Activated T-helper 17 cell treated with anti-CD3 and anti-CD28 coated beads, Interleukin-2, amount 50 U/mL, for 72 hours (primary cell): ENCODE data around the gene CTNNA3. TPM values are rescaled to one million over a fixed set of nuclear protein-coding genes. Genes with fewer than 3 reads are reported as not detected.

Experiments used
- ATAC-seq: fragments of 150-1000 bp; cut with Tn5 transposase; replicated peaks from 2 replicates; pipeline ENCODE4 v1.10.0; 2021; ENCODE audit warnings: mild to moderate bottlenecking, moderate library complexity
- H3K27ac Mint-ChIP-seq: one replicate; pipeline ENCODE4 v1.8.0; 2022; ENCODE audit warnings: mixed read lengths
- H3K27me3 Mint-ChIP-seq: one replicate; pipeline ENCODE4 v1.8.0; 2022; ENCODE audit warnings: mixed read lengths
- H3K36me3 Mint-ChIP-seq: one replicate; pipeline ENCODE4 v1.8.0; 2022; ENCODE audit warnings: low read depth, mild to moderate bottlenecking, mixed read lengths
- H3K4me1 Mint-ChIP-seq: one replicate; pipeline ENCODE4 v1.8.0; 2022; ENCODE audit warnings: mixed read lengths
- H3K4me3 Mint-ChIP-seq: one replicate; pipeline ENCODE4 v1.8.0; 2022; ENCODE audit warnings: mild to moderate bottlenecking, mixed read lengths
- H3K9me3 Mint-ChIP-seq: one replicate; pipeline ENCODE4 v1.8.0; 2022; ENCODE audit warnings: mixed read lengths
- total RNA-seq, 2 donors: library from RNA; stranded (reverse); gene quantifications; one replicate each; pipeline ENCODE4 v1.2.3, GENCODE V29; 2022

Gene CTNNA3
- total RNA-seq, 2 donors from 2014 or later, result 5.7 TPM; not detected in 1

GRCh38 chr10:67050415-67050814 lies 645.6 kb downstream of the CTNNA3 start:
- ATAC-seq, result no peak
- no peaks in the 10 kb centered on the region for H3K36me3 Mint-ChIP-seq
- no peaks in the 10 kb centered on the region for H3K4me1 Mint-ChIP-seq
- no peak overlapping the region for H3K4me3 Mint-ChIP-seq
- H3K9me3 Mint-ChIP-seq, result no peaks in the 10 kb centered on the region
- peaks cover 8% of the 10 kb centered on the region for H3K27me3 Mint-ChIP-seq
- no peak overlapping the region for H3K27ac Mint-ChIP-seq

DNA sequence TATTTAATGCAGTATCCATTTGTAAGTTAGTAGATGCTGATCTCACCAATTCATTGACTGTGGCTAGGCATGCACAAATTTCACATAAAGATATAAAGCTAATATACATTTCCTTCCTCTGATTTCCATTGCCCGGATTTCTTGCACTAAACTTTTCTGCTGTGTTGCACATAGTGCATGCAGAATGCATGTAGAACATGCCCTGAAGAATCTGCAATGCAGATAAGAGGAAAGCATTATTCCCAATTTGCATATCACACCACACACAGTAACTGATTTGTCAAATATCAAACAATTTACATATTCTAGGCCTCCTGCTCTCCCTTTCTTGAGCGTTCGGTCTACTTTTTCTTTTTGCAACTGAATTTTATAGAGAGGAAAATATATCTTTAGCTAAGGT lies 646.0 kb downstream of the CTNNA3 start:
- no peaks in the 10 kb centered on the region for H3K9me3 Mint-ChIP-seq
- no peak overlapping the region for H3K27ac Mint-ChIP-seq
- peaks cover 6% of the 10 kb centered on the region for H3K27me3 Mint-ChIP-seq
- ATAC-seq, result no peak
- H3K4me3 Mint-ChIP-seq, result no peak overlapping the region
- no peaks in the 10 kb centered on the region for H3K36me3 Mint-ChIP-seq
- H3K4me1 Mint-ChIP-seq, result no peaks in the 10 kb centered on the region

- Mint-ChIP-seq H3K4me1 (no peaks in the 10 kb centered on the region), H3K36me3 (no peaks in the 10 kb centered on the region), H3K27me3 (peaks cover 6% of the 10 kb centered on the region), H3K9me3 (no peaks in the 10 kb centered on the region), H3K27ac (no peak overlapping the region), H3K4me3 (no peak overlapping the region)
- no peak for ATAC-seq
Observed at GRCh38 chr10:67046507-67046906, 649.5 kb downstream of the CTNNA3 start.

DNA sequence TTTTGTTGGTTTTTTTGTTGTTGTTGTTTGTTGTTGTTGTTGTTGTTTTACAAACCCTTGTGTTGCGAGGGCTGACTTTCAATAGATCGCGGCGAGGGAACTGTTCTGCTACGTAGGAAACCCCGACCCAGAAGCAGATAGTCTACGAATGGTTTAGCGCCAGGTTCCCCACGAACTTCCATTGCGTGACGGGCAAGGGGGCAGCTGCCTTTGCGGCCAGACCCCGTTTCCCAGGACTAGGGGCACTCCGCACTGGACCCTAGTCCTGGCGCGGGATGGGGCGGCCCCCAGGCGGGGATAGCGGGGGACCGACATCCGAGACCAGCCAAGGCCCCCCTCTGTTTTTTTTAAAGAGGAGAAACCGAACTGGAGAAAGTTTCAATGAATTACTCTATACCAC lies 650.6 kb downstream of the CTNNA3 start:
- Mint-ChIP-seq H3K9me3 (no peaks in the 10 kb centered on the region), H3K4me1 (no peaks in the 10 kb centered on the region), H3K36me3 (no peaks in the 10 kb centered on the region), H3K27ac (no peak overlapping the region), H3K4me3 (no peak overlapping the region), H3K27me3 (peaks cover 6% of the 10 kb centered on the region)
- no peak for ATAC-seq

DNA sequence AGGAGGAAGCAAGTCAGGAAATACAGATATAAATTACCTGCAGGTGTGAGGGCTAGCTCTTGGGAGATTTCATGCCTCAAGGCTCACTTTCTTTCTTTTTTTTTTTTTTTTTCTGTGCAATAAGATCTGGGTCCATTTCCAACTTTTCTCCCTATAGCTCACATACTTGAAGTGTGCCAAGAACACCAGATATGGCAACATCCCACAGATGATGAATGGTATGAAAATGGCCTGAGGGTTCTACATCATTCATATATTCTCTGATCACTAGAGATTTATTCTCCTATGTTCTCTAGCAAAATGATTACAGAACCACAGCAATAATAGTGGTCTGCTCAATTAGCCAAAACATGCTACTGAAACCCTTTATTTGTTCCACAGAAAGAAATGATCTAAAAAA lies 653.0 kb downstream of the CTNNA3 start:
- Mint-ChIP-seq H3K27ac (no peak overlapping the region), H3K36me3 (no peaks in the 10 kb centered on the region), H3K9me3 (no peaks in the 10 kb centered on the region), H3K4me1 (no peaks in the 10 kb centered on the region), H3K4me3 (no peak overlapping the region), H3K27me3 (peaks cover 6% of the 10 kb centered on the region)
- no peak for ATAC-seq

GRCh38 chr10:67036808-67037207 lies 659.2 kb downstream of the CTNNA3 start:
- H3K4me1 Mint-ChIP-seq, result no peaks in the 10 kb centered on the region
- H3K27ac Mint-ChIP-seq, result no peak overlapping the region
- no peaks in the 10 kb centered on the region for H3K36me3 Mint-ChIP-seq
- no peak for ATAC-seq
- peaks cover 4% of the 10 kb centered on the region for H3K9me3 Mint-ChIP-seq
- H3K4me3 Mint-ChIP-seq, result no peak overlapping the region
- no peaks in the 10 kb centered on the region for H3K27me3 Mint-ChIP-seq

DNA sequence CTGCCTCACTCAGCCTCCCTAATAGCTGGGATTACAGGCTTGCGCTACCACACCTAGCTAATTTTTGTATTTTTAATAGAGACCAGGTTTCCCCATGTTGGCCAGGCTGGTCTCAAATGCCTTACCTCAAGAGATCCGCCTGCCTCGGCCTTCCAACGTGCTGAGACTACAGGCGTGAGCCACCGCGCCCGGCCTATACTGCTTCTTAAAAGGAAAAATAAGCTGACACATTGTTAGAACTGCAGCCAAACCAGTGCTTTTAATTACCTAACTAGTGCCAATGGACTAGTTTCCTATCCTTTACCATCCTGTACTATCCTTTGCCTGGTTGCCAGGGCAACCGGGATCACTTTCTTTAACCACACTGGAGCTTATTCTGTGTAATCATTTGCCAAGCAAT lies 662.1 kb downstream of the CTNNA3 start:
- Mint-ChIP-seq H3K9me3 (peaks cover 4% of the 10 kb centered on the region), H3K27me3 (no peaks in the 10 kb centered on the region), H3K36me3 (no peaks in the 10 kb centered on the region), H3K4me3 (no peak overlapping the region), H3K4me1 (no peaks in the 10 kb centered on the region), H3K27ac (no peak overlapping the region)
- no peak for ATAC-seq

- no peak for ATAC-seq
- H3K4me3 Mint-ChIP-seq, result no peak overlapping the region
- no peaks in the 10 kb centered on the region for H3K4me1 Mint-ChIP-seq
- H3K36me3 Mint-ChIP-seq, result no peaks in the 10 kb centered on the region
- H3K9me3 Mint-ChIP-seq, result peaks cover 6% of the 10 kb centered on the region
- no peak overlapping the region for H3K27ac Mint-ChIP-seq
- no peaks in the 10 kb centered on the region for H3K27me3 Mint-ChIP-seq
Observed at GRCh38 chr10:67022099-67022498, 673.9 kb downstream of the CTNNA3 start.

GRCh38 chr10:67017218-67017617 lies 678.8 kb downstream of the CTNNA3 start:
- H3K9me3 Mint-ChIP-seq, result peaks cover 6% of the 10 kb centered on the region
- no peaks in the 10 kb centered on the region for H3K27me3 Mint-ChIP-seq
- peaks cover 7% of the 10 kb centered on the region for H3K4me1 Mint-ChIP-seq
- peak; percentile 82 for ATAC-seq
- H3K4me3 Mint-ChIP-seq, result no peak overlapping the region
- H3K27ac Mint-ChIP-seq, result no peak overlapping the region
- H3K36me3 Mint-ChIP-seq, result no peaks in the 10 kb centered on the region

DNA sequence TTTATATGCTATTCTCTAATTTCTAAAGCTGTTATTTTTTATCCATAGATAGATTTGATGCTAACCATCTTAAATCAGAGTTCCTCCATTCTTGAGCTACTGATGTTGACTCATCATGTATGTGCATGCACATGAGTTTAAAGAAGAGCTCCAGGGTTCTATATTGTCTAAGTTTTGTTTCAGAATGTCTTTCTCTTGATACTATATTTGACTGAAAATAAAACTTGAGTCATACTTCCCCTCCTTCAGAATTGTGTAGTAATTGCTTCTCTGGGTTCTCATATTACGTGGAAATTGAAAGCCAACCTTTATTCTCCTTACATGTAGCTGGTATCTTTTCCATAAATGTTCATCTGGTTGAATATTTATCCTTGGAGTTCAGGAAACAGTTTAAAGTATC lies 680.8 kb downstream of the CTNNA3 start:
- peak; percentile 79 for ATAC-seq
- H3K9me3 Mint-ChIP-seq, result no peaks in the 10 kb centered on the region
- H3K36me3 Mint-ChIP-seq, result no peaks in the 10 kb centered on the region
- peaks cover 3% of the 10 kb centered on the region for H3K27me3 Mint-ChIP-seq
- H3K4me1 Mint-ChIP-seq, result peaks cover 7% of the 10 kb centered on the region
- no peak overlapping the region for H3K27ac Mint-ChIP-seq
- no peak overlapping the region for H3K4me3 Mint-ChIP-seq

DNA sequence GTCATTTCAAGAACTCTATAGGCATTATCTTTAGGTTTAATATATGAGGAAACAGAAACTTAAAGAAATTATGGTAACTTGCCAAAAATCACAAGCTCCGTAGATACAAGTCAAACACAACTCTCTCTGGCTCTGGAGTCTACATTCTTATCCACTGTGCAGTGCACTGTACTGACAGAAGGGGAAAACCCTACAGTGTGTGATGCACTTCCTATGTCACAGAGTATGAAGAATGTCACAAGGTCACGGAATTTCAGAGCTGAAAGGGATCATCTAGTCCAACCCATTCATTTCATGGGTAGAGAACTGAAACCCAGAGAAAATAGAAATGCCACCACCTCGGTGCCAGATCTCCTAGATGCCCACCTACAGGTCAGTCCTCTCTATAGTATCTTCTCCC lies 684.0 kb downstream of the CTNNA3 start:
- no peaks in the 10 kb centered on the region for H3K36me3 Mint-ChIP-seq
- H3K27ac Mint-ChIP-seq, result no peak overlapping the region
- no peaks in the 10 kb centered on the region for H3K9me3 Mint-ChIP-seq
- ATAC-seq, result peak; percentile 35
- H3K27me3 Mint-ChIP-seq, result peaks cover 6% of the 10 kb centered on the region
- no peak overlapping the region for H3K4me3 Mint-ChIP-seq
- peaks cover 7% of the 10 kb centered on the region for H3K4me1 Mint-ChIP-seq

DNA sequence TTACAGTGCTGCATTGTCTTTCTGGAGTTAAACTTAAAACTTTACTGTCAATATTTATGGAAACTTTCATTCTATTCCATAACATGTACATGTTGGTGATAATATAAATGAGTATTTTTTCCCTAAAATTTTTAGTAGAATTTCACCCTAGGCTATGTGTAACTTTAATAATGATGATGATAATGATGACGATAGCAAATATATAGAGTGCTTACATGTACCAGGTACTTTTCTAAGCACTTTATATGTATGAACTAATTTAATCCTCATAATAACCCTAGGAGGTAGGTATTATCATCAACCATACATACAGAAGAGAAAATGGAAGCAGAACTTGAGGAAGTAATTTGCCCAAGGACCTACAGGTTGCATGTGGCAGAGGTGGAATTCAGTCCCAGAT lies 684.5 kb downstream of the CTNNA3 start:
- ATAC-seq, result no peak
- peaks cover 7% of the 10 kb centered on the region for H3K4me1 Mint-ChIP-seq
- H3K27me3 Mint-ChIP-seq, result peaks cover 6% of the 10 kb centered on the region
- H3K27ac Mint-ChIP-seq, result no peak overlapping the region
- no peaks in the 10 kb centered on the region for H3K36me3 Mint-ChIP-seq
- H3K9me3 Mint-ChIP-seq, result no peaks in the 10 kb centered on the region
- no peak overlapping the region for H3K4me3 Mint-ChIP-seq

DNA sequence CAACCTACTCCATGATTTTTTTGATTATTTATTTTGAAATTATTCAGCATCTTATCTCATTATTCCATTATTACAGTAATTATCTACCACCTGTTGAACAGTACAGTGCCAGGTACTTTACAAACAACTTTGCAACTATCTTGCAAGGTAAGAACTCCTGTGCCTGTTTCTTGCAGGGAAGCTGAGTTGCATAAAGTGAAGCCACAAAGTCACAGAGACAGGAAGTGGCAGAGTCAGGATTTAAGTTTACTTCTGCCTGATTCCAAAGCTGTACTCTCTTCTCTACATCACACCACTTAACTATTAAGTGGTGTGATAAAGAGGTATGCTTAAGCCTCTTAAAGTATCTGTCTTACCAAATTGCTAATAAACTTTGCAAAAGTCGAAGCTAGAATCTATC lies 690.0 kb downstream of the CTNNA3 start:
- Mint-ChIP-seq H3K4me1 (no peaks in the 10 kb centered on the region), H3K36me3 (no peaks in the 10 kb centered on the region), H3K4me3 (no peak overlapping the region), H3K27me3 (peaks cover 6% of the 10 kb centered on the region), H3K9me3 (no peaks in the 10 kb centered on the region), H3K27ac (no peak overlapping the region)
- no peak for ATAC-seq

GRCh38 chr10:67004690-67005089 lies 691.3 kb downstream of the CTNNA3 start:
- no peaks in the 10 kb centered on the region for H3K36me3 Mint-ChIP-seq
- no peak overlapping the region for H3K27ac Mint-ChIP-seq
- no peaks in the 10 kb centered on the region for H3K9me3 Mint-ChIP-seq
- no peak overlapping the region for H3K4me3 Mint-ChIP-seq
- no peaks in the 10 kb centered on the region for H3K4me1 Mint-ChIP-seq
- no peak for ATAC-seq
- peaks cover 1% of the 10 kb centered on the region for H3K27me3 Mint-ChIP-seq

- H3K4me1 Mint-ChIP-seq, result no peaks in the 10 kb centered on the region
- no peak overlapping the region for H3K27ac Mint-ChIP-seq
- no peak for ATAC-seq
- no peaks in the 10 kb centered on the region for H3K27me3 Mint-ChIP-seq
- H3K4me3 Mint-ChIP-seq, result no peak overlapping the region
- no peaks in the 10 kb centered on the region for H3K9me3 Mint-ChIP-seq
- H3K36me3 Mint-ChIP-seq, result no peaks in the 10 kb centered on the region
Observed at GRCh38 chr10:66999762-67000545, 696.0 kb downstream of the CTNNA3 start.

DNA sequence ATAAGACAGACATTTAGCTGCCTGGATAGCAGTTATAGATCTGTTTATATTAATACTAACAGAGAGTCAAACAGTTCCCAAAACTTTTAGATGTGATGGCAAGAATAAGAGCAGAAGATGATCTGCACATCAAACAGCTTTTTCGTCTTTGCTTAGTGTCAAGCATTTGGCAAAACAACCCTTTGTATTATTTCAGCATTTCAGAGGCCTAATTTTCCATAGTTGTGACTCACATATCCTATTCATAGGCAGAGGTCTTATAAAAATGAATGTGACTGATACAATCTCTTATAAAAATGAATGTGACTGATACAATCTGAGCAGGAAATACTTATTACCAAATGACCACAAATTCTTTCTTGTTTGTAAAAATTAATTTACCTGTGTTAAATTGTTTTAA lies 699.0 kb downstream of the CTNNA3 start:
- no peaks in the 10 kb centered on the region for H3K9me3 Mint-ChIP-seq
- no peaks in the 10 kb centered on the region for H3K36me3 Mint-ChIP-seq
- H3K4me3 Mint-ChIP-seq, result no peak overlapping the region
- H3K27me3 Mint-ChIP-seq, result no peaks in the 10 kb centered on the region
- H3K27ac Mint-ChIP-seq, result no peak overlapping the region
- no peak for ATAC-seq
- H3K4me1 Mint-ChIP-seq, result no peaks in the 10 kb centered on the region
